Left lobe of liver (tissue), 2 donors: ENCODE data around the gene NOX4. TPM values are rescaled to one million over a fixed set of nuclear protein-coding genes. Genes with fewer than 3 reads are reported as not detected.
"Not testable (repeated sequence)": the region's sequence is repeated elsewhere in the genome, so short reads cannot be mapped to it uniquely, and the experiment has no call there.

Experiments
- ATAC-seq: fragments of 200-7000 bp; cut with Tn5 transposase; one replicate; pipeline ENCODE4 v1.9.1; 2020; ENCODE audit warnings: mild to moderate bottlenecking, moderate library complexity
- DNase-seq: peaks from one replicate; pipeline ENCODE4 v3.0.0-alpha.2; 2020; ENCODE audit warnings: low spot score
- total RNA-seq: library from RNA; stranded (reverse); gene quantifications from one replicate; pipeline ENCODE4 v1.2.1, GENCODE V29; 2021
- donor health status: DM: no; HTN: no; CAD: no; lungs with moderate emphysema.
- donor health status: DM: no; HTN: yes; CAD: no.

The NOX4 gene
- total RNA-seq, 1 donor from 2014 or later: not detected

DNA sequence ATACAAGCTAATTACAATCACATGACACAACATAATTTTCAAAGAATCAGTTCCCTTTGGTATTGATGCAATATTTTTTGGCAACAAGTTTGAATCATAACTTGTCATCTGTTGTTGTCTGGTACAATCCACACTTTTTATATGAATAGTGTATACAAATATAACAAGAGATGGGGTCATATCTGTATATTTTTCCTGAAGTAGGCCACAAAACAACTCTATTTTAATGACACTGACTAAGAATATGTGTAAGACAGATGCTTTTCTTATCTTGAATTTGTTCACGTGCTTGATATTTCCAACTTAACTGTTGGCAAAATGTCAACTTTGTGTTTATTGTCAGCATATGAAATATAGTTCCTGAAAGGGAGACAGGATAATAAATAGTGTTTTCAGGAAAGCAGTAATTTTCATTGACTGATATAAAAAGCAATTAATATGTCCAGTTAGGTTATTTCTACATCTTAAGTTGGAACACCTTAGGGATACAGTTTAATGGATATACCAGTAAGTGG is 27.9 kb downstream of the NOX4 start:
- ATAC-seq (no peak), DNase-seq (no peak)

DNA sequence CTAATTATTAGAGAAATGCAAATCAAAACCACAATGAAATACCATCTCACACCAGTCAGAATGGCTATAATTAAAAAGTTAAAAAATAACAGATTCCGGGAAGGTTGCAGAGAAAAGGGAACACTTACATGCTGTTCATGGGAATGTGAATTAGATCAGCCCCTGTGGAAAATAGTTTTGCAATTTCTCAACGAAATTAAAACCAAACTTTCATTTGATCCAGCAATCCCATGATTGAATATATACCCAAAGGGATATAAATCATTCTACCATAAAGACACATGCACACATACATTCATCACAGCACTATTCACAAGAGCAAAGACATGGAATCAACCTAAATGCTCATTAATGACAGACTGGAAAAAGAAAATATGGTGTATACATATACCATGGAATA is 32.5 kb downstream of the NOX4 start:
- ATAC-seq (no peak), DNase-seq (no peak)

- no peak for DNase-seq
- ATAC-seq: no peak
Observed at GRCh38 chr11:89457190-89457589, 34.0 kb downstream of the NOX4 start.

GRCh38 chr11:89456681-89457080 is 34.5 kb downstream of the NOX4 start:
- ATAC-seq: no peak
- DNase-seq: no peak

- DNase-seq (no peak), ATAC-seq (no peak)
Observed at GRCh38 chr11:89452780-89453179, 38.4 kb downstream of the NOX4 start.

DNA sequence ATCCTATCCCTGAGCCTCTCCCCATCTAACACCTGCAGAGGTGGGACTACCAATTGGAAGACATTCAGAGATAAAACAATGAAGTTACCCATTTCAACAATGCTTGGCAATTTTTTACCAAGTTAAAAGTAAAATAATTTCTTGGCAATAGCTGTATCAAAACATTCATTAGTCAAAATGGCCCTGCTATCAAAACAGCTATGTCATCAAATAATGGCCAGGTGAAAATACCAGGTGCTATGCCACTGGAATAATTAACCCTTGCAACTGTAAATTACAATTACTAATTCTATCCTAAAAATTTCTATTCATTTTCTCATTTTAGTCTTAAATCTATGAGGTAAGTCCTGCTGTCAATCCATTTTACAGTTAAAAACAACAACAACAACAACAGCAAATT is 43.3 kb downstream of the NOX4 start:
- DNase-seq (no peak), ATAC-seq (no peak)

DNA sequence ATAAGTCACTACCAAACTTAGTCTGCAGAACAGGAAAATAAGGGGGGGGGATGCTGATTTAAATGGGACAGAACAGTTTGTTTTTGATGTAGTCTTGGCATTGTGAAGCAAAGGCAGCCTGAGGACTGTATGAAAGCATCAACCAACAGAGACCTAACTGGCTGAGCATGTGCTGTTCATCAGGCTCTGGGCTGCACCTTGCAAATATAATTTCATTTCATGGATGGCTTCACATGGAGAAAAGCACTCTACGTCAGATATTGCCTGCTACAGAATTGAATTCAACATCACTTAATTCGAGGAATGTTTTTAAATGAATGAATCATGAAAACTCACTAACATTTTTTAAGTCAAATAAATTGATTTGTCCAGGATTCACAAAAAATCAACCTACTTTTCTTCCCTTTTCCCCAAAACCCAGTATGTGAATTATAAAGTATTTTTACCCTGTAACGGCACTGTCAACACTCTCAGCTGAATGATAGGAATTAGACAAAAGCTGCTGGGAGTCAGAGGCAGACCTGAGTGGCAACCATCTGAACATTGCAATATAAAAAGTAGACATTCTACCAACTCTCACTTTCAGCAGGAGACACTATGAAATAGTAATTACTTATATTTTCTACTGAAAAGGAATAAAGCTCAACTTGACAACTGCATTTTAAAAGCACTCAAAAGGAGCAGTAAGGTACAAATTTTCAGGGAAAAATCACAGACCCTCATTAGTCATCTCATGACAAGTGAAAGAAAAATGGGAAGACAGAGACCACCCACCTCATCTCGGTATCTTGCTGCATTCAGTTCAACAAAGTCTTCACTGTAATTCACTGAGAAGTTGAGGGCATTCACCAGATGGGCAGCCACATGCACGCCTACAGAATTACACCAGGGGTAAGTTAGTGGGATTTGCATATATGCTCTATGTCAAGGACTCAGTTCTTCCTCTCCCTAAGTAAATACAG is 47.5 kb downstream of the NOX4 start:
- ATAC-seq: no peak
- no peak for DNase-seq

- no peak for ATAC-seq
- DNase-seq: no peak
Observed at GRCh38 chr11:89442801-89443200, 48.4 kb downstream of the NOX4 start.

- ATAC-seq: no peak
- DNase-seq: no peak
Observed at GRCh38 chr11:89441606-89442005, 49.6 kb downstream of the NOX4 start.

- ATAC-seq: no peak
- DNase-seq: no peak
Observed at GRCh38 chr11:89437317-89437716, 53.9 kb downstream of the NOX4 start.

- DNase-seq (no peak), ATAC-seq (no peak)
Observed at GRCh38 chr11:89436071-89436470, 55.1 kb downstream of the NOX4 start.

- DNase-seq: no peak
- no peak for ATAC-seq
Observed at GRCh38 chr11:89433278-89433677, 57.9 kb downstream of the NOX4 start.

DNA sequence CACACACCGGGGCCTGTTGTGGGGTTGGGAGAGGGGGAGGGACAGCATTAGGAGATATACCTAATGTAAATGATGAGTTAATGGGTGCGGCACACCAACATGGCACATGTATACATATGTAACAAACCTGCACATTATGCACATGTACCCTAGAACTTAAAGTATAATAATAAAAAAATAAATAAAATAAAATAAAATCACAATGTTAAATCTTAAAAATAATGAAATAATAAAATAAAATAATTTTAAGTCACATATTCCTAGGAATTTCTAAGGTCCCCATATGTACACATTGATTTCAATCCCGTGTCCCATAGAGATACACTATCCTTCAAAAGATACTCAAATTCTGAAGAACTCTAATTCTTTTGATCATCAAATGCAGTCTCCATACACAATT is 59.0 kb downstream of the NOX4 start:
- DNase-seq, ATAC-seq: not testable (repeated sequence)

- ATAC-seq, DNase-seq: not testable (repeated sequence)
Observed at GRCh38 chr11:89426501-89426900, 64.7 kb downstream of the NOX4 start.

- DNase-seq: no peak
- ATAC-seq: no peak
Observed at GRCh38 chr11:89421718-89422117, 69.5 kb downstream of the NOX4 start.

GRCh38 chr11:89420981-89421380 is 70.2 kb downstream of the NOX4 start:
- DNase-seq (no peak), ATAC-seq (no peak)

DNA sequence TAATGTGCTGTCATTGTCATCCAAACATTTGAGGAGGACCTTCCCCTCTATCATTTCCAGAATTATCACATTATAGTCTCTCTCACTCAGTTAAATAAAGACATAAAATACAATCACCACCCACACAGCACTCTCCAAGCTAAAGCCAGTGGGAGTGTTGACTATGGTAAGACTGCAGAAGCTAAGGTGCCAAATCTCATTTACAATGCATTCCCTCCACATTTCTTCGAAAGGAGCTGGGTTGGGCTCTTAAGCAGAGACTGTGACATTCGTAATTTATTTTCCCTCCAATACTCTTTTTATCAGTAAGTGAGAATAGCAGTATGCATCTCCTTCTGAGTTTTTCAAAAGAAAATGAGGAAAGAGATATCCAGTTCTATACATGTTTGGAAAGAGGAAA is 74.2 kb downstream of the NOX4 start:
- ATAC-seq: no peak
- DNase-seq: no peak

DNA sequence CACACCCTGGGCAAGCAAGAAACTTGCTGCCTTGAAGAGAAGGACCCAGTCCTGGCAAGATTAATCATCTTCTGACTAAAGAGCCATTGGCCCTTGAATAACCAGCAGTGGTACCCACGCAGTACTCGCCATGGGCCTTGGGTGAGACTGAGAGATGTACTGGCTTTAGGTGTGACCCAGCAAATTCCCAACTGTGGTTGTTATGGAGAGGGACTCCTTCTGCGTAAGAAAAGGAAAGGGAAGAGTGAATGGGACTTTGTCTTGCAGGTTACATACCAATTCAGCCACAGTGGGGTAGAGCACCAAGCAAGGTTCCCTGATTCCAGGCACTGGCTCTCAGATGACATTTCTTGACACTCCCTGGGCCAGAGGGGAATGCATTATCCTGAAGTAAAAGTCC is 80.1 kb downstream of the NOX4 start:
- ATAC-seq, DNase-seq: not testable (repeated sequence)

- ATAC-seq, DNase-seq: not testable (repeated sequence)
Observed at GRCh38 chr11:89410666-89411065, 80.5 kb downstream of the NOX4 start.

- not testable (repeated sequence) for DNase-seq
- ATAC-seq: peak; percentile 42
Observed at GRCh38 chr11:89408441-89408840, 82.7 kb downstream of the NOX4 start.

DNA sequence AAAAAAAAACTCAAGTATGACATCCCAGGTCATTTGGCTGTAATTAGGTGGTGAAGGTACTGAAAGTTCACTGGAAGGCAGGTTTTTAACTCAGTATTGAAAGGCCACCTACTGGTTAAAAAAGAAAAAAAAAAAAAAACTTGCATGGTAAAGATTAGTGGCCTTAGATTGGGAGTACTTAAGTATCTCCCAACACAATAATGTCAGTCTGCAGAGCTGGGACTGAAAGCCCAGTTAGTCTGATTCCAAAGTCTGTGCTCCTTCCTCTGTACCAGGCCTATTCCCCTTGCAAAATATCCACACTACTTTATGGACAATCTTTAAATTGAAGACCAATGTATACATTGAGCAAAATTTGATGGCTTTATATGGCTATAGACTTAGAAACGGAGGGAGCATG is 85.5 kb downstream of the NOX4 start:
- ATAC-seq (peak; percentile 79), DNase-seq (no peak)

DNA sequence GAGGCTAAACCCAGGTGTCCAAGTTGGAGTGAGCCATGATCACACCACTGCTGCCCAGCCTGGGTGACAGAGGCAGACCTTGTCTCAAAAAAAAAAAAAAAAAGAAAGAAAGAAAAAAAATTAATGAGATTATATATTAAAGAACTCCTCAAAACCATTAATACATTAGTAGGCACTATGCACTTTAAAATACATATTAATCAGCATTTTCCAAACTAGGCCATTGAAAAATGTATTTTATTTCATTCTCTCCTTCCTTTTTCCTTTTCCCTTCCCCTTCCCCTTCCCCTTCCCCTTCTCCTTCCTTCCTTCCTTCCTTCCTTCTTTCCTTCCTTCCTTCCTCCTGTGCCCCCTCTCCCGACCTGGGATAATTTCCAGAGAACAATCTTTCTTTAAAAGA is 99.5 kb downstream of the NOX4 start:
- not testable (repeated sequence) for ATAC-seq

More for the DNA sequence above, 99.5 kb downstream of the NOX4 start:
- DNase-seq: not testable (repeated sequence)
